HepG2 (cell line): ENCODE data around the gene ABCA4. TPM values are rescaled to one million over a fixed set of nuclear protein-coding genes. Genes with fewer than 3 reads are reported as not detected.
A peak's percentile ranks its signal among the peaks of the same experiment; 100 is the strongest.

Experiments
- BORCS8-MEF2B ChIP-seq: sonication (generic); formaldehyde crosslinking; IDR thresholded peaks from 2 replicates; pipeline ENCODE4 v1.8.0; 2022; ENCODE audit warnings: mild to moderate bottlenecking, missing genetic modification reagents
- CREM ChIP-seq, 2 experiments: sonication (generic) in 1 of 2; formaldehyde crosslinking in 1 of 2; IDR thresholded peaks; 2 replicates each; pipeline versions ENCODE4 v1.4.0 to v1.6.1; 2016 to 2020; ENCODE audit warnings: antibody characterized with exemption in 1 of 2, mild to moderate bottlenecking in 1 of 2, missing genetic modification reagents in 1 of 2
- HNRNPLL ChIP-seq: fragments of 200-400 bp; formaldehyde crosslinking; IDR thresholded peaks from 2 replicates; pipeline ENCODE4 v1.6.1; 2017; ENCODE audit warnings: mild to moderate bottlenecking, low read depth, low read length; ENCODE audit not compliant: poor library complexity, severe bottlenecking
- HOXA5 ChIP-seq: sonication (generic); formaldehyde crosslinking; IDR thresholded peaks from 2 replicates; pipeline ENCODE4 v1.4.0; 2020; ENCODE audit warnings: missing genetic modification reagents
- JUN ChIP-seq: sonication (generic); formaldehyde crosslinking; IDR thresholded peaks from 2 replicates; pipeline ENCODE4 v1.4.0; 2020; ENCODE audit warnings: mild to moderate bottlenecking, missing genetic modification reagents
- MZF1 ChIP-seq: sonication (generic); formaldehyde crosslinking; IDR thresholded peaks from 2 replicates; pipeline ENCODE4 v1.8.1; 2023; ENCODE audit warnings: mild to moderate bottlenecking, missing genetic modification reagents, borderline replicate concordance
- NRL ChIP-seq: sonication (generic); formaldehyde crosslinking; IDR thresholded peaks from 2 replicates; pipeline ENCODE4 v1.5.0; 2020; ENCODE audit warnings: missing genetic modification reagents, mild to moderate bottlenecking, moderate library complexity, borderline replicate concordance
- RBM39 ChIP-seq: fragments of 200-400 bp; formaldehyde crosslinking; IDR thresholded peaks from one replicate; pipeline ENCODE4 v1.6.1; 2018; ENCODE audit warnings: antibody characterized with exemption, mild to moderate bottlenecking, low read depth, low read length; ENCODE audit not compliant: poor library complexity, severe bottlenecking
- SALL1 ChIP-seq: sonication (generic); formaldehyde crosslinking; IDR thresholded peaks from 2 replicates; pipeline ENCODE4 v1.8.0; 2022; ENCODE audit warnings: mild to moderate bottlenecking, missing genetic modification reagents
- SOX13 ChIP-seq, 3 experiments: fragments of 450-650 bp in 1 of 3; sonication (generic) in 1 of 3; formaldehyde crosslinking in 1 of 3; IDR thresholded peaks in 2 of 3; conservative IDR thresholded peaks in 1 of 3; 2 replicates each; pipeline versions ENCODE4 v1.5.0 to v1.6.1; 2016 to 2020; ENCODE audit warnings: antibody characterized with exemption in 1 of 3, mild to moderate bottlenecking in 1 of 3, missing compliant biosample characterization in 1 of 3, missing genetic modification reagents in 1 of 3, moderate library complexity in 1 of 3
- TARDBP ChIP-seq: sonication (generic); formaldehyde crosslinking; IDR thresholded peaks from 2 replicates; pipeline ENCODE4 v1.8.0; 2022; ENCODE audit warnings: mild to moderate bottlenecking, missing genetic modification reagents
- ZNF282 ChIP-seq: fragments of 450-650 bp; IDR thresholded peaks from 2 replicates; pipeline ENCODE4 v1.6.1; 2018; ENCODE audit not compliant: partially characterized antibody
- ZNF430 ChIP-seq: sonication (generic); formaldehyde crosslinking; IDR thresholded peaks from 2 replicates; pipeline ENCODE4 v1.9.0; 2021; ENCODE audit warnings: mild to moderate bottlenecking, missing genetic modification reagents
- ZNF552 ChIP-seq: sonication (generic); formaldehyde crosslinking; IDR thresholded peaks from 2 replicates; pipeline ENCODE4 v1.9.0; 2022; ENCODE audit warnings: missing genetic modification reagents, mild to moderate bottlenecking, borderline replicate concordance
- polyA plus RNA-seq, 8 experiments: library from polyadenylated mRNA; depleted of rRNA in 3 of 8; stranded (reverse) in 7 of 8; unstranded in 1 of 8; fragments of >200 nt; fragmentation: Illumina TruSeq in 4 of 8; extraction: Trizol in 4 of 8; gene quantifications; 2 replicates each; pipeline versions ENCODE4 v1.2.1 to v1.2.3, GENCODE V29; 2011 to 2016; ENCODE audit warnings: low read depth in 4 of 8, missing spikeins in 1 of 8, mixed read lengths in 1 of 8; ENCODE audit not compliant: insufficient read depth in 1 of 8
- total RNA-seq, 5 experiments: library from RNA; depleted of rRNA; stranded (reverse); fragments of >200 nt; fragmentation: Illumina TruSeq; extraction: Trizol; gene quantifications; 2 replicates each; pipeline ENCODE4 v1.2.3, GENCODE V29; 2016; ENCODE audit warnings: low read depth in 1 of 5
- TF ChIP-seq, protein P1 (sequence below): sonication (generic); formaldehyde crosslinking; IDR thresholded peaks from 2 replicates; pipeline ENCODE4 v1.5.1; 2020; ENCODE audit warnings: missing genetic modification reagents, mild to moderate bottlenecking, borderline replicate concordance
- TF ChIP-seq, protein P2 (sequence below): sonication (generic); formaldehyde crosslinking; IDR thresholded peaks from 2 replicates; pipeline ENCODE4 v1.4.0; 2020; ENCODE audit warnings: missing genetic modification reagents
- TF ChIP-seq, protein P3 (sequence below): sonication (generic); formaldehyde crosslinking; IDR thresholded peaks from 2 replicates; pipeline ENCODE4 v1.5.1; 2020; ENCODE audit warnings: mild to moderate bottlenecking, missing genetic modification reagents, moderate library complexity
- TF ChIP-seq, protein P4 (sequence below): sonication (generic); formaldehyde crosslinking; IDR thresholded peaks from 2 replicates; pipeline ENCODE4 v1.5.0; 2020; ENCODE audit warnings: missing genetic modification reagents

Gene ABCA4
- total and polyA plus RNA-seq, 2 of the 13 experiments (the other 11 are each of a cell fraction or from before 2014, with no cell fraction given): 0.24 to 0.67 TPM

DNA sequence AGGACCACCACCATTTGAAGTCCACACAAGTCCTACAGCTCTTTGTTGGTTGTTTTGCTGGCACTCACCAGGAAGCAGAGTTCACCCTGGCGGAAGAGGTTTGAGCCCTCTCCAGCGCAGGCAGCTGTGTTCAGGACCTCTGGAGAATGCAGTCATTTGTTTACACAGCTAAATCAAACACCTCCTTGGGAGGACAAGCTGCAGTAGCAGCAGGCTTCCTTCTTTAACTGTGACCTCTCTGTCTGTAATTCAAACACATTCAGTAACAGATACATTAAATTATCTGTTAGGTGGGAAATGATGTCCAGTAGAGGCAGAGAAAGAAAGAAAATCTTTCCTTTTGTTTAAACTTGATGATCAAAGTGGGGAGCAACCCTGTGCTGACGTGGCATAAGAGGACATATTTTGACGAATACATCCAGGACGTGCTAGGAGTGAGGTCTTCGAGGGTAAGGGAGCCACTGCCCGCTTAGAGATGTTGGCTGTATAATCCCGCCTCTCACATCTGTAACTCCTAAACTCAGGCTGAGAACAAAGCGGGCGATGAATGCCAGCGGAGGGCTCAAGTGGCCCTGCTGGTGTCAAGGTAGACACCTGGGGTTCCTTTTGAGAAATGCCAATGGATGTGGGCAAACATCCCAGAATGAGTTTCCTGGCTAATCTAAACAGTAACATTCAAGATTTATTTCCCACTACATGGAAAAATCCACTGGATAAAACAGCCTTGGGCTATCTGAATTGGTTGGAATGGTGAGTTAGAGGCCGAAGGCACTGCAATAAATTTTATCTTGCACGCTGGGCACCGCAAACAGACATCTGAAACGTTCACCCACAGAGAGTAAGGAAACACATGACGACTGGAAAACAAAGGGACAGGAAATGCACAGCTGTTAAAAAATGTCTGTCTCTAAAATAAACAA lies 51.7 kb downstream of the ABCA4 start (continued):
- TF ChIP-seq, protein P1, sequence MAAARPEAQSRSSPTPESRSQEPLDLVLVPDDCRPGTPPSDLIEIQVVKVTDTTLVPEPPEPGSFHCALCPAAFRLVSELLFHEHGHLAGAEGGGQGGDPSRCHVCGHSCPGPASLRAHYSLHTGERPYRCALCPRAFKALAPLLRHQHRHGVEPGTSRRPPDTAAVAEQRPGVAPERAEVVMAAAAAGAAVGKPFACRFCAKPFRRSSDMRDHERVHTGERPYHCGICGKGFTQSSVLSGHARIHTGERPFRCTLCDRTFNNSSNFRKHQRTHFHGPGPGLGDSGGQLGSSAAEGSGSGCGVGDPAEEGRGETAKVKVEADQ (CRISPR knock-in tag): peak; percentile 46; the same call in 1 of the 2 replicates
- TF ChIP-seq, protein P2, sequence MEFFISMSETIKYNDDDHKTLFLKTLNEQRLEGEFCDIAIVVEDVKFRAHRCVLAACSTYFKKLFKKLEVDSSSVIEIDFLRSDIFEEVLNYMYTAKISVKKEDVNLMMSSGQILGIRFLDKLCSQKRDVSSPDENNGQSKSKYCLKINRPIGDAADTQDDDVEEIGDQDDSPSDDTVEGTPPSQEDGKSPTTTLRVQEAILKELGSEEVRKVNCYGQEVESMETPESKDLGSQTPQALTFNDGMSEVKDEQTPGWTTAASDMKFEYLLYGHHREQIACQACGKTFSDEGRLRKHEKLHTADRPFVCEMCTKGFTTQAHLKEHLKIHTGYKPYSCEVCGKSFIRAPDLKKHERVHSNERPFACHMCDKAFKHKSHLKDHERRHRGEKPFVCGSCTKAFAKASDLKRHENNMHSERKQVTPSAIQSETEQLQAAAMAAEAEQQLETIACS (CRISPR knock-in tag): no peak
- TF ChIP-seq ZNF282: no peak
- TF ChIP-seq TARDBP: no peak
- TF ChIP-seq, protein P3, sequence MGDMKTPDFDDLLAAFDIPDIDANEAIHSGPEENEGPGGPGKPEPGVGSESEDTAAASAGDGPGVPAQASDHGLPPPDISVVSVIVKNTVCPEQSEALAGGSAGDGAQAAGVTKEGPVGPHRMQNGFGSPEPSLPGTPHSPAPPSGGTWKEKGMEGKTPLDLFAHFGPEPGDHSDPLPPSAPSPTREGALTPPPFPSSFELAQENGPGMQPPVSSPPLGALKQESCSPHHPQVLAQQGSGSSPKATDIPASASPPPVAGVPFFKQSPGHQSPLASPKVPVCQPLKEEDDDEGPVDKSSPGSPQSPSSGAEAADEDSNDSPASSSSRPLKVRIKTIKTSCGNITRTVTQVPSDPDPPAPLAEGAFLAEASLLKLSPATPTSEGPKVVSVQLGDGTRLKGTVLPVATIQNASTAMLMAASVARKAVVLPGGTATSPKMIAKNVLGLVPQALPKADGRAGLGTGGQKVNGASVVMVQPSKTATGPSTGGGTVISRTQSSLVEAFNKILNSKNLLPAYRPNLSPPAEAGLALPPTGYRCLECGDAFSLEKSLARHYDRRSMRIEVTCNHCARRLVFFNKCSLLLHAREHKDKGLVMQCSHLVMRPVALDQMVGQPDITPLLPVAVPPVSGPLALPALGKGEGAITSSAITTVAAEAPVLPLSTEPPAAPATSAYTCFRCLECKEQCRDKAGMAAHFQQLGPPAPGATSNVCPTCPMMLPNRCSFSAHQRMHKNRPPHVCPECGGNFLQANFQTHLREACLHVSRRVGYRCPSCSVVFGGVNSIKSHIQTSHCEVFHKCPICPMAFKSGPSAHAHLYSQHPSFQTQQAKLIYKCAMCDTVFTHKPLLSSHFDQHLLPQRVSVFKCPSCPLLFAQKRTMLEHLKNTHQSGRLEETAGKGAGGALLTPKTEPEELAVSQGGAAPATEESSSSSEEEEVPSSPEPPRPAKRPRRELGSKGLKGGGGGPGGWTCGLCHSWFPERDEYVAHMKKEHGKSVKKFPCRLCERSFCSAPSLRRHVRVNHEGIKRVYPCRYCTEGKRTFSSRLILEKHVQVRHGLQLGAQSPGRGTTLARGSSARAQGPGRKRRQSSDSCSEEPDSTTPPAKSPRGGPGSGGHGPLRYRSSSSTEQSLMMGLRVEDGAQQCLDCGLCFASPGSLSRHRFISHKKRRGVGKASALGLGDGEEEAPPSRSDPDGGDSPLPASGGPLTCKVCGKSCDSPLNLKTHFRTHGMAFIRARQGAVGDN (CRISPR knock-in tag): peak; percentile 14; the same call in 1 of the 2 replicates
- no peak for TF ChIP-seq NRL (CRISPR knock-in tag)
- TF ChIP-seq ZNF552: 0 out of 2 replicates have a peak, but pooled peaks have one; percentile 37
- no peak; the same call in 1 of the 2 replicates for TF ChIP-seq CREM (IDR thresholded peaks at IDR 0.05)
- TF ChIP-seq CREM (CRISPR knock-in tag; IDR thresholded peaks at IDR 0.05): no peak
- no peak for TF ChIP-seq RBM39
- TF ChIP-seq, protein P4, sequence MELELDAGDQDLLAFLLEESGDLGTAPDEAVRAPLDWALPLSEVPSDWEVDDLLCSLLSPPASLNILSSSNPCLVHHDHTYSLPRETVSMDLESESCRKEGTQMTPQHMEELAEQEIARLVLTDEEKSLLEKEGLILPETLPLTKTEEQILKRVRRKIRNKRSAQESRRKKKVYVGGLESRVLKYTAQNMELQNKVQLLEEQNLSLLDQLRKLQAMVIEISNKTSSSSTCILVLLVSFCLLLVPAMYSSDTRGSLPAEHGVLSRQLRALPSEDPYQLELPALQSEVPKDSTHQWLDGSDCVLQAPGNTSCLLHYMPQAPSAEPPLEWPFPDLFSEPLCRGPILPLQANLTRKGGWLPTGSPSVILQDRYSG (CRISPR knock-in tag): no peak
- peak; percentile 76; the same call in 1 of the 2 replicates for TF ChIP-seq JUN (CRISPR knock-in tag)
- no peak for TF ChIP-seq ZNF430 (CRISPR knock-in tag)
- TF ChIP-seq MZF1 (CRISPR knock-in tag): no peak
- no peak for TF ChIP-seq HNRNPLL
- no peak for TF ChIP-seq HOXA5 (CRISPR knock-in tag)
- TF ChIP-seq SALL1: peak; percentile 87
- TF ChIP-seq BORCS8-MEF2B (CRISPR knock-in tag): no peak
- TF ChIP-seq SOX13 (IDR thresholded peaks at IDR 0.05): 0 out of 2 replicates have a peak, but pooled peaks have one; percentile 36
- peak in 1 of 2 experiments; percentile 70; a peak in 2 of 4 replicates for TF ChIP-seq SOX13 (CRISPR knock-in tag; conservative IDR thresholded peaks at IDR 0.05 in 1 of 2, IDR thresholded peaks at IDR 0.05 in 1 of 2)
